ENCODE results near the gene RAB35. TPM values are rescaled to one million over a fixed set of nuclear protein-coding genes. Genes with fewer than 3 reads are reported as not detected.
A peak's percentile ranks its signal among the peaks of the same experiment; 100 is the strongest.

Gene RAB35
- total RNA-seq, 5 donors from 2014 or later (not counting 1 experiment from before 2014, with no cell fraction given) = 34.0 to 76.5 (median 60.6) TPM

- H3K9me3 ChIP-seq = no peaks in the 10 kb centered on the region
- H3K4me1 ChIP-seq (ENCODE audit: control insufficient read depth in 1 of 2, extremely low read depth in 1 of 2, insufficient read depth in 2 of 2, low read length in 2 of 2) = peaks cover 11 to 38% of the 10 kb centered on the region in 2 experiments
- DNase-seq = no peak
- Mint-ChIP-seq H3K27me3 (no peaks in the 10 kb centered on the region), H3K4me1 (peaks cover 33 to 44% (median 36%) of the 10 kb centered on the region in 3 donors), H3K27ac (peak overlapping the region; percentile 27 to 55), H3K36me3 (peaks cover 69% of the 10 kb centered on the region), H3K9me3 (no peaks in the 10 kb centered on the region), H3K4me3 (no peak overlapping the region)
- no peaks in the 10 kb centered on the region for H3K27me3 ChIP-seq (replicated peaks in 1 of 2; ENCODE audit: control insufficient read depth in 2 of 2, extremely low read depth in 1 of 2, insufficient read depth in 2 of 2, low read length in 1 of 2)
- H3K27ac ChIP-seq (ENCODE audit: low read length) = no peak overlapping the region
- WGBS (ENCODE audit: insufficient coverage) = 94% methylated on average over 5 of the region's 6 CpGs
- H3K4me3 ChIP-seq (ENCODE audit: control insufficient read depth in 1 of 2, extremely low read depth in 1 of 2, low read length in 1 of 2) = no peak overlapping the region
- ChIA-PET POLR2A (no interaction called here), CTCF (interaction anchor here in 1 of 2 donors (0.6 kb wide), 1 partner anchor 36 kb away, joined by 3 read pairs; no protein-coding TSS in a partner anchor)
- H3K36me3 ChIP-seq (ENCODE audit: control insufficient read depth in 2 of 2, extremely low read depth in 1 of 2, insufficient read depth in 1 of 2, low read length in 1 of 2) = peaks cover 6 to 29% of the 10 kb centered on the region in 2 donors
- no peak for ATAC-seq (replicated peaks in 1 of 4)
Measured at GRCh38 chr12:120077260-120077659, 39.3 kb downstream of the RAB35 start.

GRCh38 chr12:120076651-120077050 lies 39.9 kb downstream of the RAB35 start:
- POLR2A ChIA-PET = no interaction called here
- H3K9me3 Mint-ChIP-seq = no peaks in the 10 kb centered on the region
- peaks cover 33 to 44% (median 36%) of the 10 kb centered on the region in 3 donors for H3K4me1 Mint-ChIP-seq
- H3K36me3 ChIP-seq (ENCODE audit: control insufficient read depth in 2 of 2, extremely low read depth in 1 of 2, insufficient read depth in 1 of 2, low read length in 1 of 2) = peaks cover 6 to 29% of the 10 kb centered on the region in 2 donors
- no peak overlapping the region for H3K27ac ChIP-seq (ENCODE audit: low read length)
- H3K27me3 Mint-ChIP-seq = no peaks in the 10 kb centered on the region
- peaks cover 70% of the 10 kb centered on the region for H3K36me3 Mint-ChIP-seq
- no peak overlapping the region for H3K4me3 Mint-ChIP-seq
- no peak for ATAC-seq (replicated peaks in 1 of 4)
- H3K4me1 ChIP-seq (ENCODE audit: control insufficient read depth in 1 of 2, extremely low read depth in 1 of 2, insufficient read depth in 2 of 2, low read length in 2 of 2) = peaks cover 11 to 38% of the 10 kb centered on the region in 2 experiments
- no peaks in the 10 kb centered on the region for H3K9me3 ChIP-seq
- H3K4me3 ChIP-seq (ENCODE audit: control insufficient read depth in 1 of 2, extremely low read depth in 1 of 2, low read length in 1 of 2) = no peak overlapping the region
- WGBS (ENCODE audit: insufficient coverage) = 100% methylated on average over 2 of the region's 6 CpGs
- DNase-seq = no peak
- no peak overlapping the region for H3K27ac Mint-ChIP-seq
- no peaks in the 10 kb centered on the region for H3K27me3 ChIP-seq (replicated peaks in 1 of 2; ENCODE audit: control insufficient read depth in 2 of 2, extremely low read depth in 1 of 2, insufficient read depth in 2 of 2, low read length in 1 of 2)
- CTCF ChIA-PET = no interaction called here

- ChIA-PET POLR2A (interaction anchor here in 1 of 2 donors (0.6 kb wide), 1 partner anchor 76 kb away, joined by 4 read pairs; no protein-coding TSS in a partner anchor), CTCF (interaction anchor here in 1 of 2 donors (0.7 kb wide), 1 partner anchor 28 kb away, joined by 3 read pairs; no protein-coding TSS in a partner anchor)
- peak in 1 of 35 experiments; percentile 28 for DNase-seq
- H3K27me3 ChIP-seq (replicated peaks in 1 of 2; ENCODE audit: control insufficient read depth in 2 of 2, extremely low read depth in 1 of 2, insufficient read depth in 2 of 2, low read length in 1 of 2) = no peaks in the 10 kb centered on the region
- H3K36me3 ChIP-seq (ENCODE audit: control insufficient read depth in 2 of 2, extremely low read depth in 1 of 2, insufficient read depth in 1 of 2, low read length in 1 of 2) = peaks cover 0 to 30% of the 10 kb centered on the region in 2 donors
- peak; percentile 43 to 81 (median 66) for ATAC-seq (replicated peaks in 1 of 4)
- peaks cover 33 to 42% (median 36%) of the 10 kb centered on the region in 3 donors for H3K4me1 Mint-ChIP-seq
- H3K9me3 ChIP-seq = no peaks in the 10 kb centered on the region
- no peaks in the 10 kb centered on the region for H3K9me3 Mint-ChIP-seq
- WGBS (ENCODE audit: insufficient coverage) = no CpG with 5 or more reads among the region's 7 CpGs
- H3K4me1 ChIP-seq (ENCODE audit: control insufficient read depth in 1 of 2, extremely low read depth in 1 of 2, insufficient read depth in 2 of 2, low read length in 2 of 2) = peaks cover 11 to 38% of the 10 kb centered on the region in 2 experiments
- no peaks in the 10 kb centered on the region for H3K27me3 Mint-ChIP-seq
- peak overlapping the region; percentile 48 for H3K27ac ChIP-seq (ENCODE audit: low read length)
- H3K27ac Mint-ChIP-seq = peak overlapping the region; percentile 92 to 93
- no peak overlapping the region for H3K4me3 ChIP-seq (ENCODE audit: control insufficient read depth in 1 of 2, extremely low read depth in 1 of 2, low read length in 1 of 2)
- peaks cover 69% of the 10 kb centered on the region for H3K36me3 Mint-ChIP-seq
- peak overlapping the region in 2 of 3 donors; percentile 10 to 61 for H3K4me3 Mint-ChIP-seq
Measured at GRCh38 chr12:120075034-120075616, 41.4 kb downstream of the RAB35 start.

GRCh38 chr12:120072472-120073249 lies 43.9 kb downstream of the RAB35 start:
- WGBS (ENCODE audit: insufficient coverage) = 89% methylated on average over 18 of the region's 18 CpGs
- ChIA-PET POLR2A (interaction anchor here in 1 of 2 donors (0.7 to 1.0 kb wide), 2 partner anchors 74 to 462 kb away, joined by 3 to 5 read pairs; no protein-coding TSS in a partner anchor), CTCF (interaction anchor here in 1 of 2 donors (0.9 kb wide), 1 partner anchor 65 kb away, joined by 3 read pairs; no protein-coding TSS in a partner anchor)
- ATAC-seq (replicated peaks in 1 of 4) = no peak
- Mint-ChIP-seq H3K4me3 (no peak overlapping the region), H3K36me3 (peaks cover 68% of the 10 kb centered on the region), H3K27ac (peak overlapping the region; percentile 19 to 36), H3K9me3 (no peaks in the 10 kb centered on the region), H3K4me1 (peaks cover 21 to 24% (median 23%) of the 10 kb centered on the region in 3 donors), H3K27me3 (no peaks in the 10 kb centered on the region)
- DNase-seq = no peak
- Histone ChIP-seq H3K9me3 (no peaks in the 10 kb centered on the region), H3K27ac (ENCODE audit: low read length) (no peak overlapping the region), H3K4me1 (ENCODE audit: control insufficient read depth in 1 of 2, extremely low read depth in 1 of 2, insufficient read depth in 2 of 2, low read length in 2 of 2) (peaks cover 11 to 21% of the 10 kb centered on the region in 2 experiments), H3K4me3 (ENCODE audit: control insufficient read depth in 1 of 2, extremely low read depth in 1 of 2, low read length in 1 of 2) (no peak overlapping the region), H3K36me3 (ENCODE audit: control insufficient read depth in 2 of 2, extremely low read depth in 1 of 2, insufficient read depth in 1 of 2, low read length in 1 of 2) (peaks cover 2 to 36% of the 10 kb centered on the region in 2 donors), H3K27me3 (replicated peaks in 1 of 2; ENCODE audit: control insufficient read depth in 2 of 2, extremely low read depth in 1 of 2, insufficient read depth in 2 of 2, low read length in 1 of 2) (no peaks in the 10 kb centered on the region)

- Histone ChIP-seq H3K27ac (ENCODE audit: low read length) (no peak overlapping the region), H3K9me3 (no peaks in the 10 kb centered on the region), H3K27me3 (replicated peaks in 1 of 2; ENCODE audit: control insufficient read depth in 2 of 2, extremely low read depth in 1 of 2, insufficient read depth in 2 of 2, low read length in 1 of 2) (no peaks in the 10 kb centered on the region), H3K4me3 (ENCODE audit: control insufficient read depth in 1 of 2, extremely low read depth in 1 of 2, low read length in 1 of 2) (no peak overlapping the region), H3K36me3 (ENCODE audit: control insufficient read depth in 2 of 2, extremely low read depth in 1 of 2, insufficient read depth in 1 of 2, low read length in 1 of 2) (peaks cover 2 to 34% of the 10 kb centered on the region in 2 donors), H3K4me1 (ENCODE audit: control insufficient read depth in 1 of 2, extremely low read depth in 1 of 2, insufficient read depth in 2 of 2, low read length in 2 of 2) (peaks cover 11 to 16% of the 10 kb centered on the region in 2 experiments)
- Mint-ChIP-seq H3K27me3 (no peaks in the 10 kb centered on the region), H3K36me3 (peaks cover 69% of the 10 kb centered on the region), H3K4me1 (peaks cover 20 to 22% (median 21%) of the 10 kb centered on the region in 3 donors), H3K9me3 (no peaks in the 10 kb centered on the region), H3K4me3 (no peak overlapping the region), H3K27ac (no peak overlapping the region)
- ATAC-seq (replicated peaks in 1 of 4) (no peak), DNase-seq (no peak)
- ChIA-PET CTCF (no interaction called here), POLR2A (interaction anchor here in 1 of 2 donors (0.7 kb wide), 1 partner anchor 464 kb away, joined by 5 read pairs; no protein-coding TSS in a partner anchor)
- WGBS (ENCODE audit: insufficient coverage) = 91% methylated on average over 4 of the region's 6 CpGs
Measured at GRCh38 chr12:120071493-120072020, 45.0 kb downstream of the RAB35 start.

- Histone ChIP-seq H3K4me1 (ENCODE audit: control insufficient read depth in 1 of 2, extremely low read depth in 1 of 2, insufficient read depth in 2 of 2, low read length in 2 of 2) (peaks cover under 1 to 3% of the 10 kb centered on the region in 2 experiments), H3K4me3 (ENCODE audit: control insufficient read depth in 1 of 2, extremely low read depth in 1 of 2, low read length in 1 of 2) (no peak overlapping the region), H3K27me3 (replicated peaks in 1 of 2; ENCODE audit: control insufficient read depth in 2 of 2, extremely low read depth in 1 of 2, insufficient read depth in 2 of 2, low read length in 1 of 2) (no peaks in the 10 kb centered on the region), H3K9me3 (no peaks in the 10 kb centered on the region), H3K27ac (ENCODE audit: low read length) (no peak overlapping the region), H3K36me3 (ENCODE audit: control insufficient read depth in 2 of 2, extremely low read depth in 1 of 2, insufficient read depth in 1 of 2, low read length in 1 of 2) (peaks cover 2 to 56% of the 10 kb centered on the region in 2 donors)
- H3K4me1 Mint-ChIP-seq = peaks cover 6 to 10% (median 8%) of the 10 kb centered on the region in 3 donors
- peak overlapping the region in 1 of 2 donors; percentile 34 for H3K27ac Mint-ChIP-seq
- ChIA-PET CTCF (no interaction called here), POLR2A (no interaction called here)
- H3K36me3 Mint-ChIP-seq = peaks cover 75% of the 10 kb centered on the region
- no peaks in the 10 kb centered on the region for H3K9me3 Mint-ChIP-seq
- no peak for ATAC-seq (replicated peaks in 1 of 4)
- no peak for DNase-seq
- no peak overlapping the region for H3K4me3 Mint-ChIP-seq
- H3K27me3 Mint-ChIP-seq = no peaks in the 10 kb centered on the region
- WGBS (ENCODE audit: insufficient coverage) = no CpG with 5 or more reads among the region's 5 CpGs
Measured at GRCh38 chr12:120069278-120069677, 47.3 kb downstream of the RAB35 start.
